22Rv1 (cell line): ENCODE data around the gene CXCL16.

Experiments
- ZFX ChIP-seq: fragments of 450-650 bp; IDR thresholded peaks from 2 replicates; pipeline ENCODE4 v1.6.1; 2017; ENCODE audit warnings: antibody characterized with exemption, borderline replicate concordance
- TF ChIP-seq, protein P1 (sequence below): fragments of 450-650 bp; IDR thresholded peaks from 2 replicates; pipeline ENCODE4 v1.5.1; 2017; ENCODE audit warnings: mild to moderate bottlenecking

DNA sequence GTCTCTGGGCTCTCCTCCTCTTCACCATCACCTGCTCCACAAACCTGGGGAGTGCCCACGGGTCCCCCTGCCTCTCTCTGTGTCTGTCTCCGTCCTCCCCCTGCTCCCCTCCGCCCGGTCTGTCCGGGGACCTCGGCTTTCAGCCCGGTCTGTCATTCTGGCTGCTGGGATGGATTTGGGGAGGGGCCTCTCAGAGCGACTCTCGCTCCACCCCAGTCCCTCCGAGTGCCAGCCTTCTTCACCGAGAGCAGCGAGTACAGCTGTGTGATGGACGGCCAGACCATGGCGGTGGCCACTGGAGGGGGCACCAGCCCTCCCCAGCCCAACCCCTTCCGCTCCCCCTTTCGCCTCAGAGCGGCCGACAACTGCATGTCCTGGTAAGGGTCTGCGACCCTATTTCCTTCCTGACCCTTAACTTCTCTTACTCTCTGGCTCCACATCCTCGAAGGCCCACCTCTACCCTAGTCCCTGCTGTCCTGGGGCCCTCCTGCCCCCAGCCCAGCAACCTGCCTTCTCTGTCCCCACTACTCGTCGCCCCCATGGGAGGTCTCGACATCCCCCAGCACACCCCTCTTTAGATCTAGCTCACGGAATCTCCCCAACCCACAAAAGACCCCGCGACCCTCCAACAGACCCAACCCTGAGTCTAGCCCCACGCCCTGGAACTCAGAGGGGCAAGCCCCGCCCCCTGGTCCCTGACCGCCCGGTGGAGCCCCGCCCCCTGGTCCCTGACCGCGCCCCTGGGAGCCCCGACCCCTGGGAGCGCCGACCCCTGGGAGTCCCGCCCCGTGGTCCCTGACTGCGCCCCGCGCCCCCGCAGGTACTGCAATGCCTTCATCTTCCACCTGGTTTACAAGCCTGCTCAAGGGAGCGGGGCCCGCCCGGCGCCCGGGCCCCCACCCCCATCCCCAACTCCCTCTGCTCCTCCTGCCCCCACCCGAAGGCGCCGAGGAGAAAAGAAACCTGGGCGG is 5.6 kb upstream of the CXCL16 start:
- TF ChIP-seq, protein P1, sequence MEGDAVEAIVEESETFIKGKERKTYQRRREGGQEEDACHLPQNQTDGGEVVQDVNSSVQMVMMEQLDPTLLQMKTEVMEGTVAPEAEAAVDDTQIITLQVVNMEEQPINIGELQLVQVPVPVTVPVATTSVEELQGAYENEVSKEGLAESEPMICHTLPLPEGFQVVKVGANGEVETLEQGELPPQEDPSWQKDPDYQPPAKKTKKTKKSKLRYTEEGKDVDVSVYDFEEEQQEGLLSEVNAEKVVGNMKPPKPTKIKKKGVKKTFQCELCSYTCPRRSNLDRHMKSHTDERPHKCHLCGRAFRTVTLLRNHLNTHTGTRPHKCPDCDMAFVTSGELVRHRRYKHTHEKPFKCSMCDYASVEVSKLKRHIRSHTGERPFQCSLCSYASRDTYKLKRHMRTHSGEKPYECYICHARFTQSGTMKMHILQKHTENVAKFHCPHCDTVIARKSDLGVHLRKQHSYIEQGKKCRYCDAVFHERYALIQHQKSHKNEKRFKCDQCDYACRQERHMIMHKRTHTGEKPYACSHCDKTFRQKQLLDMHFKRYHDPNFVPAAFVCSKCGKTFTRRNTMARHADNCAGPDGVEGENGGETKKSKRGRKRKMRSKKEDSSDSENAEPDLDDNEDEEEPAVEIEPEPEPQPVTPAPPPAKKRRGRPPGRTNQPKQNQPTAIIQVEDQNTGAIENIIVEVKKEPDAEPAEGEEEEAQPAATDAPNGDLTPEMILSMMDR = no peak
- TF ChIP-seq ZFX = no peak
